ENCODE data around the gene MLN.
"Not testable (repeated sequence)": the region's sequence is repeated elsewhere in the genome, so short reads cannot be mapped to it uniquely, and the experiment has no call there.

MLN gene

DNA sequence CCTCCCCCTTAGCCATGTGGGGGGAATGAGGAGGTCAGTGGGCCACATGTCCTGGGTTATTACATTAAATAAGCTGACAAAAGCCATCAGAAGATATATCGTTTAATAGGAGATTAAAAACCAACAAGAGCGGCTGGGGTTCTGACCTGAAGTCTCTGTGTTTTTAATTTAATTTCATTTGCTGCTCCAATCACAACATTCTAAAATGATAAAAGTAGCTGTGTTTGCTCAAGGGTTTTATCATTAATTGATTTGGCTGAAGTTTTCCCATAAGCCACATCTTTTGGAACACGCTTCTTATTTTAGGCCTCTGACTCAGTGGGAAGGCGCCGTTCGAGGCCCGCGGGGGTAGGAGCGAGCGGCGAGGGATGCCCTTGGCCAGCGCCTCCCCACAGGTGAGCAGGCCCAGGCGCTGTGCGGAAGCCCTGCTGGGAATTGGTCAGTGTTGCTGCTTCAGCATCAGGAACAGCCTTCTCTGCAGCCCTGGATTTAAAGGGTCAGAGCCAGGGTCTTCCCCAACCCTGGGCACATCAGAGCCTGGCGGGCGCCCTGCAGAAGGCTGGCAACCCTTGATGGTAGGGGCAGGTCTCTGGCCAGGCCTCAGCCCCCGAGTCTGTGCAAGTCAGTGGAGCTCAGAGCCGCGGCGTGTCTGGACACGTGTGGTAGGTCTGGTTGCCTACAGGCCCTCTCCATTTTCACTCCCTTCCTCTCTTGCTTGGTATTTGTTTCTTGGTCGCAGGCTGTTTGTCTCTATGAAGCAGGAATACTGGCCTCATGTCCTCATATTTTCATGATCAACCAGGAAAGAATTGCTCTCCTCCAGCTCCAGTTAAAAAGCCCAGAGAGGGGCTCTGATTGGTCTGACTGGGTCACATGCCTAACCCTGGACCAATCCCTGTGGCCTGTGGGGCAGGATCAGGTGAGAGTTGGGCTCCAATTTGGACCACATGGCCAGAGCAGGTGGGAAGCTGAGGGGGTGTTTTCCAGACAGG is 30.9 kb upstream of the MLN start:
- DNase-seq: no peak

- no peak for DNase-seq
These were observed 29.8 kb upstream of the MLN start for GRCh38 chr6:33833599-33833998.

DNA sequence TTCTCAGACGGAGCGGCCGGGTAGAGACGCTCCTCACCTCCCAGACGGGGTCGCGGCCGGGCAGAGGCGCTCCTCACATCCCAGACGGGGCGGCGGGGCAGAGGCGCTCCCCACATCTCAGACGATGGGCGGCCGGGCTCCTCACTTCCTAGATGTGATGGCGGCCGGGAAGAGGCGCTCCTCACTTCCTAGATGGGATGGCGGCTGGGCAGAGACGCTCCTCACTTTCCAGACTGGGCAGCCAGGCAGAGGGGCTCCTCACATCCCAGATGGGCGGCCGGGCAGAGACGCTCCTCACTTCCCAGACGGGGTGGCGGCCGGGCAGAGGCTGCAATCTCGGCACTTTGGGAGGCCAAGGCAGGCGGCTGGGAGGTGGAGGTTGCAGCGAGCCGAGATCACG is 29.0 kb upstream of the MLN start:
- not testable (repeated sequence) for DNase-seq

- DNase-seq: not testable (repeated sequence)
These were observed 27.9 kb upstream of the MLN start for GRCh38 chr6:33831725-33832124.

DNA sequence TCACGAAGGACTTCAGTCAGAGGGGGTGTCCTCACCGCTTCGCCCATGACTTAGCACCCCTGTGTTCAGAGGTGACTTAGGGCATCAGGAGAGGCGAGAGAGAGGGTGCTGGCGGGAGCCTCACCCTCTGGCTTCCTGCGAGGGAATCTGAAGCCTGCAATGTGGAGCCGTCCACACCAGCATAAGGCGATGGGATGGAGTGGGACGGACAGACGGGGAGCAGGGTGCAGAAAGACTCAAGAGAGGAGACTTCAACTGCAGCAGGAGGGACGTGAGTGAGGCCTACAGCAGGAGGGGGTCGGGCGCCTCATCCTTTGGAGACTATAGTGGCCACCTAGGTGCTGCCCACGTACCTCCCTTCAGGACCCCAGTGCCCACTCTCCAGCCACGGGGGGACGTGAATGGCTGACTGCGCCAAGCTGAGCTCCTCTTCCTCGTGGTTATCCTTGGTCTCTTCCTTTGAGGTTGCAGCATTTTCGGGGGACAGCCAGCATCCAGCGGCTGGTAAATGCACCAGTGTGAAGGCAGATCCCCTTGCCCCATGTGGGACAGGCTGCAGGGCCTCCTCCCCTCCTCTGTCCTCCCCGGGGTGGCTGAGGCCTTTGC is 26.9 kb upstream of the MLN start:
- DNase-seq: no peak

DNA sequence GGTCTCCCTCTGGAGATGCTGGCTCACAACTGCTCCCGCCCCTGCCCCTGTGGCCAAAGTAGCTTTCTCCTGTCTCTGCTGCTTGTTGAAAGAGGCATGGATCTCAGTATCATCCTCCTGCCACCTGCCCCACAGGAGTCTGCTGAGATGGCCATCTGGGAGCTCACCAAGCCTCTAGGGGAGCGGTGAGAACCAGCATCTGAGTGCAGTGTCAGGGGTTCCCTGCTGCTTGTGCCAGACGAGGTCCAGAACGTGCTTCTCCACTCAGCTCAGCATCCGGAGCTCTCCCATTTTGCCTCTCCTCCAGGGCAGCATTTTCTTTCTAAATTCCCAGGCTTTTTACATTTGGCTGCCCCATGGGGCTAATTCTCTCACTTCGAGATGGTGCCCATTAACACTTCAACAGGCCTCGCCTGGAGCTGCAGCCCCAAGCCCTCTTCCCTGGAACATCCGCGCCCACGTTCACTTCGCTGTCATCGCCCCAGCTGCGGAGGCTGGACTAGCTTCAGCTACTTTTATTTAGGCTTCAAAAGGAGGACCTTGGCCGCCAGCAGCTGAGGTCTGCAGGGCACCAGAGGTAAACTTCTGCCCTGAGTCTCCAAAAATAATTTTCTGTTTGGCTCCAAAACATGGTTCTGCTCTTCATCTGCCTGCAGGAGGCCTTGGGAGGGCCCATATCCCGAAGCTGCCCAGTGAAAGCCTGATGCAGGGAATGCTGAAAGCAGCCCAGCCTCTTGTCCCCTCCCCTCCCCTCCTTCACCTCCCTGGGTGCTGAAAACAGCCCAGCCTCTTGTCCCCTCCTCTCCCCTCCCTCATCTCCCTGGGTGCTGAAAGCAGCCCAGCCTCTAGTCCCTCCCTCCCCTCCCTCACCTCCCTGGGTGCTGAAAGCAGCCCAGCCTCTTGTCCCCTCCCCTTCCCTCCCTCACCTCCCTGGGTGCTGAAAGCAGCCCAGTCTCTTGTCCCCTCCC is 25.2 kb upstream of the MLN start:
- DNase-seq: no peak

- no peak for DNase-seq
These were observed 24.6 kb upstream of the MLN start for GRCh38 chr6:33828452-33828763.

DNA sequence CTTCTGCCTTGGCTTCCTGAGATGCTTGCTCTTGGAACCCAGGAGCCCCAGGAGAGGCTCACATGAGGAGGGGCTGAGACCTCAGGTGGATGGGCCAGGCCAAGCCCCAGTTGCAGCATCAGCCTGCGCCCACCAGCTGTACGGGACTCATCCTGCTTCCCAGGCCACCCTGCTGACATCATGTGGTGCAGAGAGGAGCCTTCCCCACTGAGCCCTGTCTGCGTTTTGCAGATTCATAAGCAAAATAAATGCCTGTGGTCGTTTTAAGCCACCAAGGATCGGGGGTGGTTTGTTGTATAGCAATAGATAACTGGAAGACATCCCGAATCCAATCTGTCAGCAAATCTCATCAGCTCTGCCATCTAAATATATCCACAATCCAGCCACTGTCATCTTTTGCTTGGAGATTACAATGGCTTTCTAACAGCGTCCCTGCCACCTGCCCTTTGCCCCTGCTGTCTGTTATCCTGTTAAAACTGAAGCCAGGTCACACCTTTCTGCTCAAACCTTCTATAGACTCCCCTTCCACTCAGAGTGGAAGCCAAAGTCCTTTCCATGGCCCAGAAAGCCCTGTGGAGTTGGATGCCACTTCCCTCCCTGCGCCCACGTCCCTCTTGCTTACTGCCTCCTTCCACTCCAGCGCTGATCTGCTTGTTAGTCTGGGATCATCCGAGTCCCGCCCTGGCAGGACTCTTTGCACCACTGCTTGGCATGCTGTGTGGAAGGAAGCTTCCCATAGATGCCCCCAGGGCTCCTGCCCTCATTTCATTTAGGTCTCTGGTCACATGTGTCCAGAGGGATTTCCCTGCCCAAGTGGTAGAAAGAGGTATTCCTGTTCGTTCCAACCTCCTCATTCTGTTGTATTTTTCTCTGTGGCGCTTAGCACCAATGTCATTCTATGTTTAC is 24.0 kb upstream of the MLN start:
- DNase-seq: no peak

- no peak for DNase-seq
These were observed 22.7 kb upstream of the MLN start for GRCh38 chr6:33826537-33826936.

DNA sequence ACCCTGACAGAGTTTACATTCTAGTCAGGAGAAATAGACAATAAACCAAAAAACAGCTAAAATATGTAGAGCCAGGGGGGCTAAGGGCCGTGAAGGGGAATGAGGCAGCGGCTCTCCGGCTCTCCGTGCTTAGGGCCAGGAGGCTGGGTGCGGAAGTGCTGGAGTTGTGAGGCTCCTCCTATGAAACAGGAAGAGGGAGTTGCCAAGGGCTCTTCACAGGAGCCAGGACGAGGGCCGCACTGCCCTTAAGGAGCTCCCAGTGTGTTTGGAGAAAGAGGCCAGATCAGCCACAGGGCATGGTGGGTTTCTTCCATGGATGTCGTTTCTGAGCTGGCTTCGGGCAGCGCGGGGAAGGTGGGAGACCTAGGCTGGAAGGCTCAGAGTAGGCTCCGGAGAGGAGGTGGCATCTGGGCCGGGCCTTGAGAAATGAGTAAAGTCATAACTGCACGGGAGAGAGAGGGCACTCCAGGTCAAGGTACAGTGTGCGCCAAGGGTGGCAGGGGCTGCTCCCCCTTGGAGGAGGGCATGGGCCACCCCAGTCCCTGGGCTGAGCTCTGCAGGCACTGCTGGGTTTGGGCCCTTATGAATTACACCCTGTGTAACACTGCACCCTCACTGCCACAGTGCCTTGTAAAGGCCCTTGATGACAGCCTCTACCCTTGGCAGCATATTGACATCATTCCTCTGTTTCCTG is 20.8 kb upstream of the MLN start:
- no peak for DNase-seq

GRCh38 chr6:33823806-33824205 is 20.0 kb upstream of the MLN start:
- no peak for DNase-seq

GRCh38 chr6:33822575-33823395 is 19.0 kb upstream of the MLN start:
- no peak for DNase-seq

DNA sequence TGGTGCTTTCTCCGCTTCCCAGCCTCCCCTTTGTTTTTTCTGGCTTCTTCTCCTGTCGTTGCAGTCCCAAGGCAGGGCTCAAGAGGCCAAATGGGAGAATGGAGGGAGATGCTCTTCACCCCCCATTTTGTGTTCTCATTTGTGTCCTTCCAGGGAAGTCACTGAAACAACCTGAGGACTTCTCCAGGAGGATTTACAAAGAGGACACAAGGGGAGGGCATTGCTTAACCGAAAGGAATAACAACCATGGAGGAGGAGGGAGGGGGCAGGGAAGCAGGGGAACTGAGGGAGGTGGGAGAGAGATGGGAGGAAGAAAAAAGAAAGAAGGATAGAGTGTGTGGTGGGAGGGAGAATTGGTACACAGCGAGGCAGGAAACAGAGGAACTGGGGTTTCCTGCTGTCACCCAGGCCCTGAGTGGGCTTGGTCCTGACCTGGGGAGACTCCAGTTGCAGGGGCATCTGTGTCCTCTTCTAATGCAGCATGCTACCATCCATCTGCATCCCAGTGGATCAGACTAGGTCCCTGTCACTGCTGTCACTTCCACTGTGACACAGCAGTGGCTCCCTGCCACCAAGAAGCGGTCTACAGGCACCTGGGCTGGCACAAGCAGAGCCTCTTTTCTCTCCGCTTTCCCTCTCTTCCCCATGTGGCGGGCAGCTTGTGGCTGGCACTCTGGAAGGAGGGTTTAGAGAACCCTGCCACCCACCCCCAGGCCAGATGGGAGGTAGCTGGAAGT is 17.1 kb upstream of the MLN start:
- DNase-seq: no peak

DNA sequence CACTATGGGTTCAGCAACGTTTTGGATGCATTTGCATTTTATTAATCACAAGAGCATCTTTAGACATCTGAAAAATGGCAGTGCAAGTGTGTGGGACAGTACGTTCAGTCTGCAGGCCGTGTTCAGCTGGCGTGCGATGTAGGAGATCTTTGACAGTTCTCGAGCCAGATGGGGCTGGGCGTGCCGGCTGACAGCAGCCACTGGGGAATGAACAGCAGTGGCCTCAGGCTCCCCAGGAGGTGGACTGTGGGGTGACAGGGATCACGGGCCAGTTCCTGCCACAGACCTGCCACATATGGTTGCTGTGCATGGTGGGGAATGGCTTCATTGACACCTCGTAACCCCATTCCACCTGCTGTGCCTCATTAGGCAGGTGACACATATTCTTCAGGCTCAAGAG is 16.4 kb upstream of the MLN start:
- no peak for DNase-seq

DNA sequence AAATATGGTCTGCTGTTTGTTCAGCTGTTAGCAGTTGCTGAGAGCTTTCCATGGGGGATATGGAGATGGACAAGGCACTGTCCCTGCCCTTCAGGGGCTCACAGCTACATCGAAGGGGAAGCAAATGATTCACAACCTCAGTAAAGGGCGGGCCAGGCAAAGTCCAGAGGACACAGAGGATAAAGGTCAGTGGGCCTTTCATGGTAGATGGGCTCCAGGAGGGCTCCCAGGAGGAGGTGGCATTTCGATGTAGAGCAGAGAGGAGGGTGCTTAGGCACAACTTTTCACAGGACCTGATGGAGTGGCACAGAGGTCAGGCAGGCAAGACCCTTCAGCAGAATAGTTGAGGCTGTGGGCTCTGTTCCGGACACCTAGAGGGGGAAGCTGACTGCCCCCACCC is 15.2 kb upstream of the MLN start:
- DNase-seq: no peak

GRCh38 chr6:33818293-33818692 is 14.5 kb upstream of the MLN start:
- no peak for DNase-seq

GRCh38 chr6:33817489-33817888 is 13.7 kb upstream of the MLN start:
- DNase-seq: no peak

DNA sequence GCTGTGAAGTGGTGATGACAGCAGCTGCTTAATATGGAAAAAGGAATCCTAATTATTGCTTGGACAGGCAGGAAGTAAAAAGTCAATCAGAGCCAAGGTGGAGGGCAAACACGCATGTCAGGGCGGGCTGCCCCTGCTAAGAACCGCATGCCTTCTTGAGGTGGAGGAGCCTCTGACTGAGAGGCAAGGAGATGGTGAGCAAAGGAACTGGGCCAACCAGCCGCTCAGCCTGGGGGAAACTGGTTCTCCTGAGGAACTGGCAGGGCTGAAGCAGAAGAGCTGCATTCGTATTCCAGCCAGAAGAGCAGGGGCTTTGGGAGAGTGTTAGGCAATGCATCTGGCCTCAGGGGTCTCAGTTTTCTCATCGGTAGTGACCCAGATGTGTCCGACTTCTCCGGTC is 13.1 kb upstream of the MLN start:
- no peak for DNase-seq

DNA sequence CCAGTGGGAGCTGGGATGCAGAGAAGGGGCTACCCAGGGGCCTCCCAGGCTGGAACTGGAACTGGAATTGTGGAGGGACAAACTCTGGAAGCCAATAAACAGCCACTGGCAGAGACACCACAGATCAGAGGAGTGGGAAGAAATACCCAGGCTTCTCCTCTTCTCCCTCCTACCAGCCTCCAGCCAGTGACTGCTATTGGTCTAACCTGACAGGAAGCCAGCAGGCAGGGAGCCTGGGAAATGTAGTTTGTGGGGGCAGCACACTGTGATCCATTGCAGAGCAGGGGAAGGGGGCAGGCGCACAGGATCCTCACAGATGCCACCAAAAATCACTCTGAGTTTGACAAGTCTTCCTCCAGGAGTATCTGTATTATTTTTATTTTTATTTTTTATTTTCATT is 12.1 kb upstream of the MLN start:
- DNase-seq: no peak
